DMS114 treated with DMSO at 0.1 percent for 48 hours (cell line): ENCODE measurements around the gene AKR1C3.
"Not testable (repeated sequence)": the region's sequence is repeated elsewhere in the genome, so short reads cannot be mapped to it uniquely, and the experiment has no call there.

ENCODE experiments used
- DNase-seq: peaks from one replicate; lab custom pipeline; 2025; ENCODE audit not compliant: unreplicated experiment; lab: John Stamatoyannopoulos, UW

The AKR1C3 gene

DNA sequence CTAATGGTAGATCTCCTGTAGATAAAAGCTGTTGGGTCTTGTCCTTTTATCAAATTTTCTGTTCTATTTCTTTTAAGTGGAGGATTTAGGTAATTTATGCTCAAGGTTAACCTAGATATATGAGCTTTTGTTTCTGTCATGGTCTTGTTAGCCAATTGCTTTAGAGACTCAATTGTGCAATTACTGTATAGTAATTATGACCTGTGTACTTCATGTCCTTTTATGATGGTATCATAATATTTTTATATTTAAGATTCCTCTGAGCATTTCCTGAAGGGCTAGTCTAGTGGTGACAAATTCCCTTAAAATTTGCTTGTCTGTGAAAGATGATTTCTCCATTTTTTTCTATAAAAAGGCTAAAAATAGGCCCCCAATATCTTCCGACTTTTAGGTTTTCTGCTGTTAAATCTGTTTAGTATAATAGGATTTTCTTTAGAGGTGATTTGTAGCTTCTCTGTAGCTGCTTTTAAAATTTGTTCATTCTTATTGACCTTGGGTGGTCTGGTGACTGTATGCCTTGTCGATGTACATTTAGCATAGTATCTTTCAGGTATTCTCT, 5.4 kb upstream of the AKR1C3 start:
- no peak for DNase-seq

DNA sequence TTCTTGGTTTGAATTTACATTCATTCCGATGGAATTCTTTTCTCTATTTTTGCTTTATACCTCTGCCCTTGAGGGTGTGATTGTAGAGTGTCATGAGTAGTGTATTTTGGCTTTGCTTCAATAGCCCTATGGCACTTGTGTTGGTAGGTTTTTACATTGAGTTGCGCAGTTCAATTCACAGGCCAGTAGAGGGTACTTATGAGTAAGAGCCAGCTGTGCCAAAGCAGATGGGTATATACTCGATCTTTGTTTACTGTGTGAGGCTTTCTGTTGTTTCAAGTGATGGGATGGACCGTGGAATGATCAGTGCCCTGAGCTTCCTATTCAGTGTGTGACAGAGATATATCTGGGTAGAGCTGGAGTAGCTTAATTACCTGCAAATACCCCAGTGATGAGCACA, 4.3 kb upstream of the AKR1C3 start:
- peak; percentile 5 for DNase-seq

DNA sequence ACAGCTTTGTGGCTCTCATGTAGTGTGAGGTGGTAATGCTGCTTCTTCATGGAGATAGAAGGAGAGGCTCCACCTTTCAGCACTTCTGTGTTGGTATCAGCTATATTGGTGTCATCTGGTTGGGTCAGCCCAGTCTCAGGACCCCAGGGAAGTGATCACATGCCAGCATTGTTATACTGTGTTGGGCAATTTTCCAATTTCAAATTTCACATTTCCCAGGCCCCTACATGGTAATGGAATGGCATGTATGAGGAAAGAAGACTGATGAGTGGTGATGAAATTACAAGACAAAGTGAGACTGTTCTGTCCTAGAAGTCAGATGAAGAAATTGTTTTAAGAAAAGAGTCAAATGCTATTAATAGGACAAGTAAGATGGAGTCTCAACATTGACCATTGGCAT, 3.7 kb upstream of the AKR1C3 start:
- DNase-seq = no peak

- no peak for DNase-seq
Observed at GRCh38 chr10:5091196-5091595, 3.0 kb upstream of the AKR1C3 start.

- DNase-seq = no peak
Observed at GRCh38 chr10:5092375-5092774, 1.8 kb upstream of the AKR1C3 start.

DNA sequence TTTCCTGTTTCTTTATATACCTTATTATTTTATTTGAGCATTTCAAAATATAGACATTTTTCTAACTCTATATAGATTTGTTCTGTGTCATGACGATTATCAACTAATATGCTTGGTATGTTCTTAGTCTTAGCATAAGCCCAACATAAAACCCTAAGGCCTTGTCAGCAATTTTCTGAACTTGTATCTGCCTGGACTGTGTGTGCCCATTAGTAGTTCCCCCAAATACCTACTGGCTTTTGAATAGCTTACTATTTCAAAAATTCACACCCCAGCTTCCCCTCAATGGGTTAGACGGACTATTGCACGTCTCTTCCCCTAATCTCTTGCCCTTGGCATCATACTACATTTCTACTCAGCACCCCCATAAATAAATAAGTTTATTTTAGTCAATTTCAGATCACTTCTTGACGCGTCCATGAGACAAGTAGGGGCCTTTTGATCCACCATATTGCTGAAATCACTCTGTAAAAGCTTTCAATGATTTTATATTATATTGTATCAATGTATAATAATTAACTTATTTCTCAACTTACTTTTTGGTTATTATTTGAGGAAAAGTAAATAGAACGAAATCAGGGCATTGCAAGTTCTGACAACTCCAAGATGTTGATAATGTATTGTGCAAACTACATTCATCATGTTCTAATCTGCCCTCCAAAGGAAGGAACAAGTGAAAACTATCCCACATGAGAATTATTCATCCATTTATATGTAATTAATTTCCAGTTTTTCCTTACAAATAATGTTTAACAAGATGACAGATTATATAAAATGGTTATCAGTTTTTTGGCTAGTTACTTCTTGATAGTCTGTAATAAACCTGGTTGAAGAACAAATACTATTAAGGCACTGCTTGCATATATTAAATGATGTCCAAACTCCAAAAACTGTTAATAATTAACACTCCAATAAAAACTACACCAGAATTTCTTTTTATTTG, 1.1 kb upstream of the AKR1C3 start:
- no peak for DNase-seq

DNA sequence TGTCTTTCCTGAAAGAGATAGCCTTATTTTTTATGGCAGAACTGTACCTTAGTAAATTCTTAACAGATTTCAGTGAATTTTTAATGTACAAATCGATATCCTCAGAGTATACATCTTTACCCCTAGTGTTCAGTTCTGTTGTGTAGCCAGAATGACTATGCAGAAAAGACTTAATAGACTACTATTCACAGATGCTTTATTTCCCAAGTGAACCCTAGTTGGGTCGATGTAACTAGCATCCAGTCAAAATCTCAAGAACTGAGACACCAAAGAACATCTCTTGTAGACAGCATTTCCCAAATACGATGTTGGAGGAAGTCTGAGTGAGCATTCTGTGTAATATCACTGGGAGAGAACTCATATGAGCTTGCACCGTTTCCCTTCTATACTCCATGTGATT, 1.5 kb downstream of the AKR1C3 start:
- no peak for DNase-seq

DNA sequence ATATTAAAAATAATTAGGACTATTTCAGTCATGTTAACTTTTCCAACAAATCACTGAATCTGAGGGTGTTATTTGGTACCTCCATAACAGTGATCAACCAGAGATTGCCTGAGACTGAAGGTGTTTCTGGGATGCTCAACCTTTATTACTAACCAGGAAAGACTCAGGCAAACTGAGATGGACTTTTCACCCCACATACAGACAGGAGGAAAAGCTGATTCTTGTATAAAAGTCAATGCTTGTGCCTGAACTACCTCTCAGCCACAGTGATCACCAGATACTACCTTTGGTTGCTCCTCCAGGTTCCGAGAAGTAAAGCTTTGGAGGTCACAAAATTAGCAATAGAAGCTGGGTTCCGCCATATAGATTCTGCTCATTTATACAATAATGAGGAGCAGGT, 1.9 kb downstream of the AKR1C3 start:
- DNase-seq = no peak

GRCh38 chr10:5102479-5102878, 8.3 kb downstream of the AKR1C3 start:
- DNase-seq = not testable (repeated sequence)

GRCh38 chr10:5103481-5103880, 9.3 kb downstream of the AKR1C3 start:
- DNase-seq = no peak

GRCh38 chr10:5105626-5106025, 11.4 kb downstream of the AKR1C3 start:
- DNase-seq = no peak

DNA sequence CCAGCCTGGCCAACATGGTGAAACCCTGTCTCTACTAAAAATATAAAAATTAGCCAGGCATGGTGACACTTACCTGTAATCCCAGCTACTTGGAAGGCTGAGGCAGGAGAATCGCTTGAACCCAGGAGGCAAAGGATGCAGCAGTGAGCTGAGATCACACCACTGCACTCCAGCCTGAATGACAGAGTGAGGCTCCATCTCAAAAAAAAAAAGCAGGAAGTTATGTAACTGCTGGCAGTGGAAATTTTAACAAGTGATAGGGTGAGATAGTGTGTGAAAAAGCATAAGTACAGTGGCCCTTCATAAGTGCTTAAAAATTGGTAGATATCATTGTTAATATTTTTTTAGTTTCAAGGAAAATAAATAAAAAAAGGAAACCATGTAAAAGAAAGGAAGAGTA, 12.3 kb downstream of the AKR1C3 start:
- no peak for DNase-seq

- DNase-seq = no peak
Observed at GRCh38 chr10:5107860-5108526, 13.8 kb downstream of the AKR1C3 start.

- no peak for DNase-seq
Observed at GRCh38 chr10:5108658-5109416, 14.6 kb downstream of the AKR1C3 start.

DNA sequence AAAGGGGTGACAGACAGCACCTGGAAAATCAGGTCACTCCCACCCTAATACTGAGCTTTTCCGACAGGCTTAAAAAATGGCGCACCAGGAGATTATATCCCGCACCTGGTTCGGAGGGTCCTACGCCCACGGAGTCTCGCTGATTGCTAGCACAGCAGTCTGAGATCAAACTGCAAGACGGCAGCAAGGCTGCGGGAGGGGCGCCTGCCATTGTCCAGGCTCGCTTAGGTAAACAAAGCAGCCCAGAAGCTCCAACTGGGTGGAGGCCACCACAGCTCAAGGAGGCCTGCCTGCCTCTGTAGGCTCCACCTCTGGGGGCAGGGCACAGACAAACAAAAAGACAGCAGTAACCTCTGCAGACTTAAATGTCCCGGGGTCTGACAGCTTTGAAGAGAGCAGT, 15.6 kb downstream of the AKR1C3 start:
- DNase-seq = not testable (repeated sequence)

DNA sequence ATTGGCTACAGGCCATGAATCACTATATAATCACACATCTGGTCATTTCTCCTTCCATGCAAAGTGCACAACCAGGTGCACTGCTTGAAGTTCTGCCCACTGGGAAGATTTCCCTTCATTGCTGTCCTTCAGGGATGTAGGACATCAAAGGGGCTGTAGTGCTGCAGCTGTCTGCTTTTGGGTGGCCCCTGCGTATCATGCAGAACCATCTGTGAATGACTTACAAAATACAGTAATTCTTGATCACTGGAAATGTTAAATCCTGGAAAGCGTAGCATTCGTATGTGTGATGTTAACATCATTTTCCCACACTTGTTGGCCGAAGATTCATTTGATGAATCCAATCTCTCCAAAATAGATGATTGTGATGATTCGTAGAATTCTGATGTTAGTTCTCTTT, 22.4 kb downstream of the AKR1C3 start:
- no peak for DNase-seq

- no peak for DNase-seq
Observed at GRCh38 chr10:5117026-5117425, 22.8 kb downstream of the AKR1C3 start.

- DNase-seq = not testable (repeated sequence)
Observed at GRCh38 chr10:5119997-5120396, 25.8 kb downstream of the AKR1C3 start.

- no peak for DNase-seq
Observed at GRCh38 chr10:5123886-5124285, 29.7 kb downstream of the AKR1C3 start.

GRCh38 chr10:5125315-5126044, 31.3 kb downstream of the AKR1C3 start:
- DNase-seq = no peak

DNA sequence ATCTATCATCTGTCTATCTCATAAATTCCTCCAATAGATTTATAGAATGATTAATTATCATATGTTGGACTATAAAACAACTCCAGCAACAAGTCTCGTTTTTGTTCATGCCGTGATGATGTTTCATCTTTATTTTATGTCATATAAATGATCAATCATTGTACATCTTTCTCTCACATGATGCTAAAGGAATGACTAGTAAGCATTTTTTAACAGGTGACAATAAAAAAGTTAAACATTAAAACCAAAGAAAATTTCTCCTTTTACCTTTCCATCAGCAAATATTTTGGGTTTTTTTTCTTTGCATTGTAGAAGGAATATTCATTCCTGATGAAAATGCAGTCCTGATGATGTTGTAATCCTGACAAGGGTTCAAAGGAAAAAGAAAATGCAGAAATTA, 41.4 kb downstream of the AKR1C3 start:
- DNase-seq = no peak
